HEK293T (cell line): Measurements from ENCODE around the gene SUGCT.

Source experiments
- CTBP1 ChIP-seq: fragments of 450-650 bp; IDR thresholded peaks from 2 replicates; pipeline ENCODE4 v1.6.1; 2016; ENCODE audit warnings: borderline replicate concordance
- FOXA1 ChIP-seq: fragments of 450-650 bp; IDR thresholded peaks from 2 replicates; pipeline ENCODE4 v1.6.1; 2016; ENCODE audit warnings: mild to moderate bottlenecking
- FOXK2 ChIP-seq: fragments of 450-650 bp; IDR thresholded peaks from 2 replicates; pipeline ENCODE4 v1.6.1; 2016; ENCODE audit warnings: mild to moderate bottlenecking
- FOXM1 ChIP-seq: fragments of 450-650 bp; IDR thresholded peaks from 2 replicates; pipeline ENCODE4 v1.6.1; 2017; ENCODE audit warnings: mild to moderate bottlenecking, borderline replicate concordance
- HDGF ChIP-seq: fragments of 450-650 bp; IDR thresholded peaks from 2 replicates; pipeline ENCODE4 v1.6.1; 2017; ENCODE audit warnings: antibody characterized with exemption, borderline replicate concordance
- NFRKB ChIP-seq: fragments of 450-650 bp; IDR thresholded peaks from 2 replicates; pipeline ENCODE4 v1.6.1; 2016; ENCODE audit warnings: mild to moderate bottlenecking, moderate library complexity
- TARDBP ChIP-seq: fragments of 450-650 bp; IDR thresholded peaks from 2 replicates; pipeline ENCODE4 v1.6.1; 2016
- ZNF384 ChIP-seq: fragments of 450-650 bp; IDR thresholded peaks from 2 replicates; pipeline ENCODE4 v1.6.1; 2016

DNA sequence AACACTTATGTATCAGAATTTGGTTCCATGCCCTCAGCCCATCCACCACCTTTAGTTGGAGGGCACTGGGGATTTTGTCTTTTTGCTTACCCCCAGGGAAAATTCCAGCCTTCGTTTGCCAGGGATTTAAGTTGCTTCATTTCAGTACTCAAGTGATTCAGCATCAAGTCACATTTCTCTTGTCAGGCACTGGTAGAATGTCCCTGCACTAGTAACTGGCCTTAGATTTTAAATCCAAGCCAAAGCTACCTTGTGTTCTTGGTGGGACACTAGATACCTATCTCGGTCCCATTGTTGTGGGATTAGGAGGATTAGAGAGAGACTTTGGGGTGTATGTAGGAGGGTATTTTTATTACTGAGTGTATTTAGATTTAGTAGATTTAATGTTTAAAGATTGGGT, 613.1 kb downstream of the SUGCT start:
- TF ChIP-seq HDGF = no peak
- no peak for TF ChIP-seq TARDBP
- no peak for TF ChIP-seq FOXK2
- no peak for TF ChIP-seq NFRKB
- no peak for TF ChIP-seq CTBP1
- no peak for TF ChIP-seq FOXA1
- TF ChIP-seq ZNF384 = no peak
- no peak for TF ChIP-seq FOXM1
